HepG2 (cell line): ENCODE measurements around the gene AHR. TPM values are rescaled to one million over a fixed set of nuclear protein-coding genes. Genes with fewer than 3 reads are reported as not detected.

Experiments used
- CAMTA2 ChIP-seq: sonication (generic); formaldehyde crosslinking; IDR thresholded peaks from 2 replicates; pipeline ENCODE4 v1.4.0; 2020; ENCODE audit warnings: mild to moderate bottlenecking, missing genetic modification reagents, borderline replicate concordance
- E2F2 ChIP-seq: sonication (generic); formaldehyde crosslinking; IDR thresholded peaks from 2 replicates; pipeline ENCODE4 v1.4.0; 2020; ENCODE audit warnings: missing genetic modification reagents, borderline replicate concordance
- JDP2 ChIP-seq: sonication (generic); formaldehyde crosslinking; IDR thresholded peaks from 2 replicates; pipeline ENCODE4 v1.8.1; 2022; ENCODE audit warnings: missing genetic modification reagents, borderline replicate concordance
- KDM5B ChIP-seq: sonication (generic); formaldehyde crosslinking; IDR thresholded peaks from 2 replicates; pipeline ENCODE4 v1.4.0; 2020; ENCODE audit warnings: missing genetic modification reagents, mild to moderate bottlenecking, borderline replicate concordance
- SAP130 ChIP-seq: IDR thresholded peaks from 2 replicates; pipeline ENCODE4 v1.6.1; 2016; ENCODE audit warnings: low read depth
- SP1 ChIP-seq, 2 experiments: fragments of 450-650 bp in 1 of 2; sonication (generic) in 1 of 2; formaldehyde crosslinking in 1 of 2; IDR thresholded peaks; 2 replicates each; pipeline versions ENCODE4 v1.4.0 to v1.6.1; 2016 to 2020; ENCODE audit warnings: missing genetic modification reagents in 1 of 2
- ZNF234 ChIP-seq: sonication (generic); formaldehyde crosslinking; conservative IDR thresholded peaks from 2 replicates; pipeline ENCODE4 v1.5.1; 2020; ENCODE audit warnings: mild to moderate bottlenecking, missing genetic modification reagents
- ZNF263 ChIP-seq: sonication (generic); formaldehyde crosslinking; IDR thresholded peaks from 2 replicates; pipeline ENCODE4 v1.4.0; 2020; ENCODE audit warnings: missing genetic modification reagents
- ZNF329 ChIP-seq: sonication (generic); formaldehyde crosslinking; IDR thresholded peaks from 2 replicates; pipeline ENCODE4 v1.9.0; 2021; ENCODE audit warnings: low read depth, mild to moderate bottlenecking, missing genetic modification reagents
- ZNF780A ChIP-seq: sonication (generic); formaldehyde crosslinking; IDR thresholded peaks from 2 replicates; pipeline ENCODE4 v1.8.0; 2022; ENCODE audit warnings: mild to moderate bottlenecking, missing genetic modification reagents, moderate library complexity
- polyA plus RNA-seq, 8 experiments: library from polyadenylated mRNA; depleted of rRNA in 3 of 8; stranded (reverse) in 7 of 8; unstranded in 1 of 8; fragments of >200 nt; fragmentation: Illumina TruSeq in 4 of 8; extraction: Trizol in 4 of 8; gene quantifications; 2 replicates each; pipeline versions ENCODE4 v1.2.1 to v1.2.3, GENCODE V29; 2011 to 2016; ENCODE audit warnings: low read depth in 4 of 8, missing spikeins in 1 of 8, mixed read lengths in 1 of 8; ENCODE audit not compliant: insufficient read depth in 1 of 8
- total RNA-seq, 5 experiments: library from RNA; depleted of rRNA; stranded (reverse); fragments of >200 nt; fragmentation: Illumina TruSeq; extraction: Trizol; gene quantifications; 2 replicates each; pipeline ENCODE4 v1.2.3, GENCODE V29; 2016; ENCODE audit warnings: low read depth in 1 of 5
- TF ChIP-seq, protein P1 (sequence below), 2 experiments: fragments of 450-650 bp in 1 of 2; sonication (generic) in 1 of 2; formaldehyde crosslinking in 1 of 2; IDR thresholded peaks; 2 replicates each; pipeline versions ENCODE4 v1.6.1 to v1.8.0; 2016 to 2022; ENCODE audit warnings: antibody characterized with exemption in 1 of 2, mild to moderate bottlenecking in 1 of 2, missing genetic modification reagents in 1 of 2
- TF ChIP-seq, protein P2 (sequence below): IDR thresholded peaks from 2 replicates; pipeline ENCODE4 v1.6.1; 2012; ENCODE audit warnings: low read depth, low read length, improper control_type of control experiment

Gene AHR
- total and polyA plus RNA-seq, 2 of the 13 experiments (the other 11 are each of a cell fraction or from before 2014, with no cell fraction given), result 9.0 to 31.3 TPM

GRCh38 chr7:17298840-17299482 lies 509 bp downstream of the AHR start (continued):
- TF ChIP-seq, protein P1, sequence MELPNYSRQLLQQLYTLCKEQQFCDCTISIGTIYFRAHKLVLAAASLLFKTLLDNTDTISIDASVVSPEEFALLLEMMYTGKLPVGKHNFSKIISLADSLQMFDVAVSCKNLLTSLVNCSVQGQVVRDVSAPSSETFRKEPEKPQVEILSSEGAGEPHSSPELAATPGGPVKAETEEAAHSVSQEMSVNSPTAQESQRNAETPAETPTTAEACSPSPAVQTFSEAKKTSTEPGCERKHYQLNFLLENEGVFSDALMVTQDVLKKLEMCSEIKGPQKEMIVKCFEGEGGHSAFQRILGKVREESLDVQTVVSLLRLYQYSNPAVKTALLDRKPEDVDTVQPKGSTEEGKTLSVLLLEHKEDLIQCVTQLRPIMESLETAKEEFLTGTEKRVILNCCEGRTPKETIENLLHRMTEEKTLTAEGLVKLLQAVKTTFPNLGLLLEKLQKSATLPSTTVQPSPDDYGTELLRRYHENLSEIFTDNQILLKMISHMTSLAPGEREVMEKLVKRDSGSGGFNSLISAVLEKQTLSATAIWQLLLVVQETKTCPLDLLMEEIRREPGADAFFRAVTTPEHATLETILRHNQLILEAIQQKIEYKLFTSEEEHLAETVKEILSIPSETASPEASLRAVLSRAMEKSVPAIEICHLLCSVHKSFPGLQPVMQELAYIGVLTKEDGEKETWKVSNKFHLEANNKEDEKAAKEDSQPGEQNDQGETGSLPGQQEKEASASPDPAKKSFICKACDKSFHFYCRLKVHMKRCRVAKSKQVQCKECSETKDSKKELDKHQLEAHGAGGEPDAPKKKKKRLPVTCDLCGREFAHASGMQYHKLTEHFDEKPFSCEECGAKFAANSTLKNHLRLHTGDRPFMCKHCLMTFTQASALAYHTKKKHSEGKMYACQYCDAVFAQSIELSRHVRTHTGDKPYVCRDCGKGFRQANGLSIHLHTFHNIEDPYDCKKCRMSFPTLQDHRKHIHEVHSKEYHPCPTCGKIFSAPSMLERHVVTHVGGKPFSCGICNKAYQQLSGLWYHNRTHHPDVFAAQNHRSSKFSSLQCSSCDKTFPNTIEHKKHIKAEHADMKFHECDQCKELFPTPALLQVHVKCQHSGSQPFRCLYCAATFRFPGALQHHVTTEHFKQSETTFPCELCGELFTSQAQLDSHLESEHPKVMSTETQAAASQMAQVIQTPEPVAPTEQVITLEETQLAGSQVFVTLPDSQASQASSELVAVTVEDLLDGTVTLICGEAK (IDR thresholded peaks at IDR 0.05), result no peak
- TF ChIP-seq, protein P1 (CRISPR knock-in tag; IDR thresholded peaks at IDR 0.05), result no peak
- TF ChIP-seq CAMTA2 (CRISPR knock-in tag) (0 out of 2 replicates have a peak, but pooled peaks have one; percentile 47), ZNF780A (CRISPR knock-in tag) (0 out of 2 replicates have a peak, but pooled peaks have one; percentile 70), JDP2 (no peak), E2F2 (CRISPR knock-in tag) (no peak), ZNF263 (CRISPR knock-in tag) (no peak), SAP130 (CRISPR knock-in tag) (peak; percentile 38; the same call in 1 of the 2 replicates), KDM5B (CRISPR knock-in tag) (peak; percentile 94), ZNF234 (no peak), ZNF329 (CRISPR knock-in tag) (no peak; the same call in 1 of the 2 replicates), SP1 (IDR thresholded peaks at IDR 0.05) (no peak), SP1 (CRISPR knock-in tag; IDR thresholded peaks at IDR 0.05) (no peak)
- TF ChIP-seq, protein P2, sequence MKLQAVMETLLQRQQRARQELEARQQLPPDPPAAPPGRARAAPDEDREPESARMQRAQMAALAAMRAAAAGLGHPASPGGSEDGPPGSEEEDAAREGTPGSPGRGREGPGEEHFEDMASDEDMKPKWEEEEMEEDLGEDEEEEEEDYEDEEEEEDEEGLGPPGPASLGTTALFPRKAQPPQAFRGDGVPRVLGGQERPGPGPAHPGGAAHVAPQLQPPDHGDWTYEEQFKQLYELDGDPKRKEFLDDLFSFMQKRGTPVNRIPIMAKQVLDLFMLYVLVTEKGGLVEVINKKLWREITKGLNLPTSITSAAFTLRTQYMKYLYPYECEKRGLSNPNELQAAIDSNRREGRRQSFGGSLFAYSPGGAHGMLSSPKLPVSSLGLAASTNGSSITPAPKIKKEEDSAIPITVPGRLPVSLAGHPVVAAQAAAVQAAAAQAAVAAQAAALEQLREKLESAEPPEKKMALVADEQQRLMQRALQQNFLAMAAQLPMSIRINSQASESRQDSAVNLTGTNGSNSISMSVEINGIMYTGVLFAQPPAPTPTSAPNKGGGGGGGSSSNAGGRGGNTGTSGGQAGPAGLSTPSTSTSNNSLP, result no peak
